ENCODE data around the gene KIAA0319L.

KIAA0319L gene

DNA sequence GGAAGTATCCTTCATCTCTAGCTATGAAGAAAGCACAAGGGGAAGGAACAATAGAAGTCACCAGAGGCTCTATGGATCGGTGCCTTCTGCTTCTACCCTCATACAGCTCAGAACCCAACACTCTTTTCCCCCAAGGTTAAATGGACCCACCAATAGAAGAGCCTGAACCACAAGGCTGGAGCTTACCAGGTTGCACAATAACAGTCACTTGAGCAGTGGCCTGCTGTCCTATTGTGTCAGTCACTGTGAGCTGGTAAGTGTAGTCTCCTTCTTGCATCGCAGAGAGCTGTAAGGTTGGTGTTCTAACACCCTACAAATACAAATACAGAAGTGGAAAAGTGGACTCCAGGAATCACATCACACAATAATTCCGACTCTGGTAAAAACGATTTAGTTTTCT lies 103.0 kb downstream of the KIAA0319L start:
- Histone ChIP-seq H2AK5ac (ENCODE audit: low read length) (no peak overlapping the region), H3K4me2 (ENCODE audit: low read length) (no peak overlapping the region), H2BK120ac (ENCODE audit: insufficient read depth, low read length, poor library complexity) (no peak overlapping the region), H4K8ac (ENCODE audit: low read depth, low read length) (no peak overlapping the region), H3K18ac (ENCODE audit: low read length) (no peak overlapping the region), H3K79me1 (ENCODE audit: low read length) (no peaks in the 10 kb centered on the region), H3K27me3 (ENCODE audit: insufficient read depth, low read length) (no peaks in the 10 kb centered on the region), H4K91ac (ENCODE audit: low read depth, low read length) (no peak overlapping the region), H3K4ac (ENCODE audit: low read depth, low read length) (no peak overlapping the region), H3K27ac (ENCODE audit: low read depth, low read length) (no peak overlapping the region), H3K4me1 (ENCODE audit: control insufficient read depth in 1 of 2, insufficient read depth in 2 of 2, low read length in 2 of 2) (no peaks in the 10 kb centered on the region), H3K36me3 (ENCODE audit: control insufficient read depth in 1 of 2, insufficient read depth in 2 of 2, low read length in 2 of 2) (peaks cover 10 to 19% of the 10 kb centered on the region in 2 experiments), H3K14ac (ENCODE audit: low read length) (no peak overlapping the region), H2AFZ (ENCODE audit: insufficient read depth, low read length, poor library complexity) (no peak overlapping the region), H2BK12ac (ENCODE audit: low read length) (no peak overlapping the region), H3K9ac (ENCODE audit: low read length) (no peak overlapping the region), H3K79me2 (ENCODE audit: control insufficient read depth, insufficient read depth, low read length, poor library complexity) (no peaks in the 10 kb centered on the region), H3K23ac (ENCODE audit: low read length) (no peak overlapping the region), H3K9me3 (ENCODE audit: insufficient read depth, low read depth, low read length) (no peaks in the 10 kb centered on the region), H4K12ac (ENCODE audit: low read depth, low read length) (no peak overlapping the region), H2BK5ac (ENCODE audit: low read depth, low read length, poor library complexity) (no peak overlapping the region), H3K4me3 (ENCODE audit: low read depth, low read length) (no peak overlapping the region)
- no peak for DNase-seq
- WGBS (ENCODE audit: extremely low coverage, insufficient coverage, insufficient read length), result no CpG with 5 or more reads among the region's 4 CpGs

DNA sequence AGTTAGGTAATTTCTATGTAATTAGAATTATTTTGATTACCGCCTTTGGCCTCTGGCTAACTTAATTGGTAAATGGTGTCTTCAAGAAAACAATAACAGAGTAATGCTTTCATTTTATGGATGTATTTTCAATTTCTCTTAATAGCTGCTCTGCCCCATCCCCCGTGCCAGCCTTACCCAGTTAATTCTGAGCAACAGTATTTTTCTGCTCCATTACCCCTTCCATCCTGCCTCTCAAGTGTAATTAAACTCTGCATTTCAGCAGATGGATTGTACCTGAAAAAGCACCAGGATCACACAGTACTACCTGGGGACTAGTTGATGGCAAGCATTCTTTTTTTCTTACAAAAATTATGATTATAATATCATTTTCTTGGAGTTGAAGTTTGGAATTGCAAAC lies 104.2 kb downstream of the KIAA0319L start:
- Histone ChIP-seq H2BK5ac (ENCODE audit: low read depth, low read length, poor library complexity) (no peak overlapping the region), H4K91ac (ENCODE audit: low read depth, low read length) (no peak overlapping the region), H2BK120ac (ENCODE audit: insufficient read depth, low read length, poor library complexity) (no peak overlapping the region), H3K27me3 (ENCODE audit: insufficient read depth, low read length) (no peaks in the 10 kb centered on the region), H2AFZ (ENCODE audit: insufficient read depth, low read length, poor library complexity) (no peak overlapping the region), H3K23ac (ENCODE audit: low read length) (no peak overlapping the region), H3K4me1 (ENCODE audit: control insufficient read depth in 1 of 2, insufficient read depth in 2 of 2, low read length in 2 of 2) (no peaks in the 10 kb centered on the region), H3K4me3 (ENCODE audit: low read depth, low read length) (no peak overlapping the region), H3K4me2 (ENCODE audit: low read length) (no peak overlapping the region), H2BK12ac (ENCODE audit: low read length) (no peak overlapping the region), H3K36me3 (ENCODE audit: control insufficient read depth in 1 of 2, insufficient read depth in 2 of 2, low read length in 2 of 2) (peaks cover 10 to 24% of the 10 kb centered on the region in 2 experiments), H2AK5ac (ENCODE audit: low read length) (no peak overlapping the region), H3K9ac (ENCODE audit: low read length) (no peak overlapping the region), H3K14ac (ENCODE audit: low read length) (no peak overlapping the region), H3K79me1 (ENCODE audit: low read length) (no peaks in the 10 kb centered on the region), H4K8ac (ENCODE audit: low read depth, low read length) (no peak overlapping the region), H3K18ac (ENCODE audit: low read length) (no peak overlapping the region), H3K27ac (ENCODE audit: low read depth, low read length) (no peak overlapping the region), H4K12ac (ENCODE audit: low read depth, low read length) (no peak overlapping the region), H3K9me3 (ENCODE audit: insufficient read depth, low read depth, low read length) (no peaks in the 10 kb centered on the region), H3K4ac (ENCODE audit: low read depth, low read length) (no peak overlapping the region), H3K79me2 (ENCODE audit: control insufficient read depth, insufficient read depth, low read length, poor library complexity) (no peaks in the 10 kb centered on the region)
- DNase-seq, result no peak
- no CpG with 5 or more reads among the region's 2 CpGs for WGBS (ENCODE audit: extremely low coverage, insufficient coverage, insufficient read length)

DNA sequence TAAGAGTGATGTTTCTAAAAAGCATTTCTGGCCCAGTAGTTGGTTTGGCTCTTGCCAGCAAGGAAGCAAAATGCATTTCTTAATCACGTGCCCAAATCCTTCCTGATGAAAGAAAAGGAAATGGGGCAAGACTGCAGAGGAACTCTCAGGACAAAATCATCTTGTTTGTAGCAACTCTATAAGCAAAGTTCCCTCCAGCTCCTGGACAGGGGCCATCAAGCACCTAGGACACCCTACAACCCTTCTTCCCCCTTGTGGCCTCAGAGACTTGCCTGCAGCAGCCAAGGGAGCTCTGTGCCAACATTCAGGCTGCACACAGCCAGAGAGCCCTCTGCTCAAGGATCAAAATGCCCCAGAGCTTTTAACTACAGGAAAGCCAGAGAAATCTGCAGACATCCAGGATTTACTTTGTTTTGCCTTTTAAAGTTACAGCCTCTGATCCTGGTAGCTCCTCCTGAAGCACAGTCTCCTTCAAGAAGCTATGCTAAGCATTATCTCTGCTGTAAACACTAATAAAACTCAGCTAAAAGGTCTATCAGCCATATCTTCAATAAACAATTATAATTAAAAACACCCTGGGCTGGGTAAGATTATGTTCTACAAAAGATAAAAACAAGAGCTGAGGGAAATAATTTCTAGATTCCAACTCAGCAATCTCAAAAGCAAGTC lies 105.0 kb downstream of the KIAA0319L start:
- no peak overlapping the region for H4K8ac ChIP-seq (ENCODE audit: low read depth, low read length)
- H3K4me3 ChIP-seq (ENCODE audit: low read depth, low read length), result no peak overlapping the region
- H3K18ac ChIP-seq (ENCODE audit: low read length), result no peak overlapping the region
- no peak overlapping the region for H4K91ac ChIP-seq (ENCODE audit: low read depth, low read length)
- no peak overlapping the region for H2AFZ ChIP-seq (ENCODE audit: insufficient read depth, low read length, poor library complexity)
- no peak overlapping the region for H3K27ac ChIP-seq (ENCODE audit: low read depth, low read length)
- H3K4me2 ChIP-seq (ENCODE audit: low read length), result no peak overlapping the region
- H3K9ac ChIP-seq (ENCODE audit: low read length), result no peak overlapping the region
- no peaks in the 10 kb centered on the region for H3K4me1 ChIP-seq (ENCODE audit: control insufficient read depth in 1 of 2, insufficient read depth in 2 of 2, low read length in 2 of 2)
- no peaks in the 10 kb centered on the region for H3K9me3 ChIP-seq (ENCODE audit: insufficient read depth, low read depth, low read length)
- no peak overlapping the region for H2AK5ac ChIP-seq (ENCODE audit: low read length)
- no peak overlapping the region for H3K14ac ChIP-seq (ENCODE audit: low read length)
- H2BK5ac ChIP-seq (ENCODE audit: low read depth, low read length, poor library complexity), result no peak overlapping the region
- no peak for DNase-seq
- no CpG with 5 or more reads among the region's 1 CpG for WGBS (ENCODE audit: extremely low coverage, insufficient coverage, insufficient read length)
- no peaks in the 10 kb centered on the region for H3K27me3 ChIP-seq (ENCODE audit: insufficient read depth, low read length)
- no peak overlapping the region for H4K12ac ChIP-seq (ENCODE audit: low read depth, low read length)
- no peaks in the 10 kb centered on the region for H3K79me1 ChIP-seq (ENCODE audit: low read length)
- H3K36me3 ChIP-seq (ENCODE audit: control insufficient read depth in 1 of 2, insufficient read depth in 2 of 2, low read length in 2 of 2), result peaks cover 12 to 27% of the 10 kb centered on the region in 2 experiments
- H2BK12ac ChIP-seq (ENCODE audit: low read length), result no peak overlapping the region
- H3K79me2 ChIP-seq (ENCODE audit: control insufficient read depth, insufficient read depth, low read length, poor library complexity), result no peaks in the 10 kb centered on the region
- H2BK120ac ChIP-seq (ENCODE audit: insufficient read depth, low read length, poor library complexity), result no peak overlapping the region
- H3K23ac ChIP-seq (ENCODE audit: low read length), result no peak overlapping the region
- no peak overlapping the region for H3K4ac ChIP-seq (ENCODE audit: low read depth, low read length)

DNA sequence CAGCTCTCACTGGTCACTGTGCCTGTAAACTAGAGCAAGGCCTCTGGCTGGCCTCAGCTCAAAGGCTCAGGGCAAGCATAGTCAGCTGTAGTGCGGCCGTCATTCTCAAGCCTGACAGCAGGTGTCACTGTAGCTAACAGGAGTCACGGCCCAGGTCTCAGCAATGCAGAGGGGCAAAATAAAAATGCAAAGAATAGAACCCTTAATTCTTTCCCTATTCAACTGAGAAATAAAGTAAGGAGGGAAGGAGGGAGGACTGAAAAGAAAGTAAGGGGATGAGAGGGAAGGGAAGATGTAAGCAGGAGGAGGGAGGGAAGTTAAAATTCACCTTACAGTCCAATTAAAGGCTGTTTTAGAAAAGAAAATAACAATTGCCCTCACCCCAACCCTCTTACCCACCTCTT lies 106.1 kb downstream of the KIAA0319L start:
- H3K9me3 ChIP-seq (ENCODE audit: insufficient read depth, low read depth, low read length), result no peaks in the 10 kb centered on the region
- H4K8ac ChIP-seq (ENCODE audit: low read depth, low read length), result no peak overlapping the region
- H2AK5ac ChIP-seq (ENCODE audit: low read length), result no peak overlapping the region
- no peak overlapping the region for H3K14ac ChIP-seq (ENCODE audit: low read length)
- no peak overlapping the region for H2BK12ac ChIP-seq (ENCODE audit: low read length)
- H2AFZ ChIP-seq (ENCODE audit: insufficient read depth, low read length, poor library complexity), result no peak overlapping the region
- peaks cover 14 to 27% of the 10 kb centered on the region in 2 experiments for H3K36me3 ChIP-seq (ENCODE audit: control insufficient read depth in 1 of 2, insufficient read depth in 2 of 2, low read length in 2 of 2)
- no peaks in the 10 kb centered on the region for H3K4me1 ChIP-seq (ENCODE audit: control insufficient read depth in 1 of 2, insufficient read depth in 2 of 2, low read length in 2 of 2)
- no peak overlapping the region for H2BK5ac ChIP-seq (ENCODE audit: low read depth, low read length, poor library complexity)
- H3K27ac ChIP-seq (ENCODE audit: low read depth, low read length), result no peak overlapping the region
- H3K23ac ChIP-seq (ENCODE audit: low read length), result no peak overlapping the region
- no peaks in the 10 kb centered on the region for H3K79me1 ChIP-seq (ENCODE audit: low read length)
- no peaks in the 10 kb centered on the region for H3K79me2 ChIP-seq (ENCODE audit: control insufficient read depth, insufficient read depth, low read length, poor library complexity)
- no peak overlapping the region for H3K4ac ChIP-seq (ENCODE audit: low read depth, low read length)
- peak; percentile 59 to 85 for DNase-seq
- WGBS (ENCODE audit: extremely low coverage, insufficient coverage, insufficient read length), result no CpG with 5 or more reads among the region's 3 CpGs
- H3K9ac ChIP-seq (ENCODE audit: low read length), result no peak overlapping the region
- no peak overlapping the region for H3K4me3 ChIP-seq (ENCODE audit: low read depth, low read length)
- no peak overlapping the region for H3K4me2 ChIP-seq (ENCODE audit: low read length)
- no peak overlapping the region for H4K12ac ChIP-seq (ENCODE audit: low read depth, low read length)
- no peak overlapping the region for H2BK120ac ChIP-seq (ENCODE audit: insufficient read depth, low read length, poor library complexity)
- no peak overlapping the region for H4K91ac ChIP-seq (ENCODE audit: low read depth, low read length)
- H3K27me3 ChIP-seq (ENCODE audit: insufficient read depth, low read length), result no peaks in the 10 kb centered on the region
- no peak overlapping the region for H3K18ac ChIP-seq (ENCODE audit: low read length)

All from trophoblast cell (in vitro differentiated cells and primary cell).